CD14-positive monocyte (primary cell): Measurements from ENCODE around the gene MRPL45. TPM values are rescaled to one million over a fixed set of nuclear protein-coding genes. Genes with fewer than 3 reads are reported as not detected.

Experiments
- DNase-seq, 3 donors: peaks; one replicate each; pipeline ENCODE4 v3.0.0-alpha.2; 2011 to 2022
- H2AFZ ChIP-seq: 2 replicates; pipeline ENCODE4 v1.6.0; 2012; ENCODE audit warnings: mild to moderate bottlenecking, low read depth, low read length, inconsistent platforms; ENCODE audit not compliant: insufficient read depth, poor library complexity, severe bottlenecking
- H3K27ac ChIP-seq, 2 donors: 1 replicate in 1 of 2; 2 replicates in 1 of 2; pipeline ENCODE4 v1.5.1; 2012 to 2013; ENCODE audit warnings: low read length in 2 of 2, control low read depth in 1 of 2, inconsistent platforms in 1 of 2, low read depth in 1 of 2, mild to moderate bottlenecking in 1 of 2
- H3K27me3 ChIP-seq, 2 donors: one replicate each; pipeline versions ENCODE4 v1.6.0 to v1.6.1; 2011 to 2013; ENCODE audit warnings: low read length in 2 of 2; ENCODE audit not compliant: control insufficient read depth in 2 of 2, insufficient read depth in 2 of 2
- H3K36me3 ChIP-seq, 2 donors: replicated peaks in 1 of 2; 1 replicate in 1 of 2; 2 replicates in 1 of 2; pipeline versions ENCODE4 v1.5.1 to v1.6.1; 2012 to 2013; ENCODE audit warnings: low read length in 2 of 2, control low read depth in 1 of 2, inconsistent platforms in 1 of 2, mild to moderate bottlenecking in 1 of 2; ENCODE audit not compliant: insufficient read depth in 2 of 2, control insufficient read depth in 1 of 2
- H3K4me1 ChIP-seq, 2 donors: 1 replicate in 1 of 2; 2 replicates in 1 of 2; pipeline versions ENCODE4 v1.5.1 to v1.6.1; 2012 to 2013; ENCODE audit warnings: low read length in 2 of 2, control low read depth in 1 of 2, inconsistent platforms in 1 of 2, mild to moderate bottlenecking in 1 of 2, moderate library complexity in 1 of 2; ENCODE audit not compliant: insufficient read depth in 2 of 2, control insufficient read depth in 1 of 2
- H3K4me2 ChIP-seq: replicated peaks from 2 replicates; pipeline ENCODE3; 2012; ENCODE audit warnings: low read length, moderate library complexity, mild to moderate bottlenecking; ENCODE audit not compliant: poor library complexity, severe bottlenecking; ENCODE audit errors: extremely low read depth
- H3K4me3 ChIP-seq, 3 experiments: fragments of 200-600 bp in 1 of 3; sonication (generic) in 1 of 3; replicated peaks in 1 of 3; 1 replicate in 2 of 3; 2 replicates in 1 of 3; pipeline ENCODE4 v1.5.1; 2011 to 2013; ENCODE audit warnings: low read length in 3 of 3, mild to moderate bottlenecking in 3 of 3, control low read depth in 2 of 3, low read depth in 2 of 3, inconsistent platforms in 1 of 3, moderate library complexity in 1 of 3
- H3K79me2 ChIP-seq: 2 replicates; pipeline ENCODE4 v1.6.0; 2012; ENCODE audit warnings: mild to moderate bottlenecking, control low read depth, inconsistent platforms, low read length, moderate library complexity; ENCODE audit not compliant: insufficient read depth
- H3K9ac ChIP-seq: 2 replicates; pipeline ENCODE4 v1.6.0; 2017; ENCODE audit warnings: low read length, mild to moderate bottlenecking; ENCODE audit not compliant: insufficient read depth, poor library complexity, severe bottlenecking
- H3K9me3 ChIP-seq, 2 donors: replicated peaks in 1 of 2; 1 replicate in 1 of 2; 2 replicates in 1 of 2; pipeline versions ENCODE4 v1.5.1 to v1.6.1; 2012 to 2013; ENCODE audit warnings: low read length in 2 of 2, control low read depth in 1 of 2; ENCODE audit not compliant: control insufficient read depth in 1 of 2, insufficient read depth in 1 of 2
- H4K20me1 ChIP-seq: 2 replicates; pipeline ENCODE4 v1.6.0; 2012; ENCODE audit warnings: mild to moderate bottlenecking, low read length, control low read depth, moderate library complexity; ENCODE audit not compliant: insufficient read depth
- H3K27ac Mint-ChIP-seq, 7 donors: one replicate each; pipeline ENCODE4 v1.8.0; 2020; ENCODE audit warnings: mild to moderate bottlenecking in 7 of 7, mixed read lengths in 7 of 7, moderate library complexity in 6 of 7, inconsistent platforms in 2 of 7
- H3K27me3 Mint-ChIP-seq, 3 donors: one replicate each; pipeline ENCODE4 v1.8.0; 2021 to 2022; ENCODE audit warnings: low read depth in 3 of 3, mild to moderate bottlenecking in 3 of 3, mixed read lengths in 3 of 3, moderate library complexity in 3 of 3, inconsistent platforms in 1 of 3
- H3K36me3 Mint-ChIP-seq, 2 donors: one replicate each; pipeline ENCODE4 v1.8.0; 2020; ENCODE audit warnings: mixed read lengths in 2 of 2, inconsistent platforms in 1 of 2, mild to moderate bottlenecking in 1 of 2
- H3K4me1 Mint-ChIP-seq: one replicate; pipeline ENCODE4 v1.8.0; 2020; ENCODE audit warnings: mild to moderate bottlenecking, mixed read lengths
- H3K4me3 Mint-ChIP-seq, 2 donors: one replicate each; pipeline ENCODE4 v1.8.0; 2020; ENCODE audit warnings: mild to moderate bottlenecking in 2 of 2, mixed read lengths in 2 of 2, moderate library complexity in 1 of 2
- H3K9me3 Mint-ChIP-seq, 7 donors: one replicate each; pipeline ENCODE4 v1.8.0; 2020 to 2022; ENCODE audit warnings: mixed read lengths in 7 of 7, mild to moderate bottlenecking in 6 of 7, moderate library complexity in 6 of 7, inconsistent platforms in 2 of 7
- CTCF ChIP-seq: fragments of 200-600 bp; IDR thresholded peaks from one replicate; pipeline ENCODE4 v1.8.0; 2022; ENCODE audit warnings: antibody characterized with exemption, mild to moderate bottlenecking
- WGBS: methylation state at CpG from one replicate; pipeline ENCODE4 v1.1.5; 2013; ENCODE audit warnings: missing lambda C conversion rate; ENCODE audit not compliant: insufficient coverage; 5-methylcytosine and 5-hydroxymethylcytosine counted together
- intact Hi-C, 2 donors: fragments of 100-400 bp; cut with micrococcal nuclease; formaldehyde crosslinking; loops; one replicate each; pipeline versions ENCODE4 v1.15.0 to v1.15.1; 2023
- polyA plus RNA-seq, 3 donors: library from polyadenylated mRNA; depleted of rRNA in 1 of 3; unstranded in 2 of 3; stranded (reverse) in 1 of 3; fragments of 300-500 nt in 2 of 3; fragments of >200 nt in 1 of 3; fragmentation: Illumina TruSeq in 2 of 3; gene quantifications; 1 replicate in 2 of 3; 2 replicates in 1 of 3; pipeline ENCODE4 v1.2.3, GENCODE V29; 2012 to 2021

The MRPL45 gene
- polyA plus RNA-seq, 3 donors, result 18.3 to 20.8 (median 19.8) TPM

- Mint-ChIP-seq H3K4me1 (peaks cover 38% of the 10 kb centered on the region), H3K27me3 (peaks cover 0 to 3% (median 2%) of the 10 kb centered on the region in 3 donors), H3K4me3 (peak overlapping the region; percentile 90), H3K36me3 (peaks cover 4 to 9% of the 10 kb centered on the region in 2 donors), H3K27ac (peak overlapping the region in 3 of 7 donors; percentile 37 to 50 (median 40)), H3K9me3 (no peaks in the 10 kb centered on the region)
- peak overlapping the region; percentile 56 to 84 (median 58) for H3K4me3 ChIP-seq
- peak overlapping the region; percentile 73 for H3K9ac ChIP-seq
- intact Hi-C loops, result no loop called here
- peaks cover 30% of the 10 kb centered on the region for H4K20me1 ChIP-seq
- no peak for TF ChIP-seq CTCF
- WGBS, result 100% methylated on average over 2 of the region's 8 CpGs
- H3K9me3 ChIP-seq, result no peaks in the 10 kb centered on the region
- no peak overlapping the region for H3K27ac ChIP-seq
- no peaks in the 10 kb centered on the region for H3K27me3 ChIP-seq
- peaks cover 33% of the 10 kb centered on the region for H3K79me2 ChIP-seq
- H3K36me3 ChIP-seq, result no peaks in the 10 kb centered on the region
- H2AFZ ChIP-seq, result peak overlapping the region; percentile 82
- peaks cover 17 to 30% of the 10 kb centered on the region in 2 donors for H3K4me1 ChIP-seq
- DNase-seq, result no peak
- H3K4me2 ChIP-seq, result peak overlapping the region; percentile 99
Observed at GRCh38 chr17:38353086-38353604, 56.2 kb downstream of the MRPL45 start.

- DNase-seq, result no peak
- peaks cover 17 to 30% of the 10 kb centered on the region in 2 donors for H3K4me1 ChIP-seq
- no peak overlapping the region for H3K27ac Mint-ChIP-seq
- peaks cover 4 to 9% of the 10 kb centered on the region in 2 donors for H3K36me3 Mint-ChIP-seq
- H3K4me1 Mint-ChIP-seq, result peaks cover 38% of the 10 kb centered on the region
- TF ChIP-seq CTCF, result no peak
- H3K79me2 ChIP-seq, result peaks cover 35% of the 10 kb centered on the region
- no peaks in the 10 kb centered on the region for H3K27me3 ChIP-seq
- peak overlapping the region; percentile 99 for H3K4me2 ChIP-seq
- no peaks in the 10 kb centered on the region for H3K36me3 ChIP-seq
- no peaks in the 10 kb centered on the region for H3K9me3 Mint-ChIP-seq
- peak overlapping the region; percentile 90 for H3K4me3 Mint-ChIP-seq
- peak overlapping the region in 1 of 3 experiments; percentile 84 for H3K4me3 ChIP-seq
- H3K9me3 ChIP-seq, result no peaks in the 10 kb centered on the region
- 92% methylated on average over 13 of the region's 13 CpGs for WGBS
- no peak overlapping the region for H3K27ac ChIP-seq
- intact Hi-C loops, result no loop called here
- peaks cover 34% of the 10 kb centered on the region for H4K20me1 ChIP-seq
- no peak overlapping the region for H2AFZ ChIP-seq
- peaks cover 0 to 3% (median 2%) of the 10 kb centered on the region in 3 donors for H3K27me3 Mint-ChIP-seq
- H3K9ac ChIP-seq, result no peak overlapping the region
Observed at GRCh38 chr17:38353668-38354067, 56.7 kb downstream of the MRPL45 start.
